ENCODE results near the gene NUBPL.
A peak's percentile ranks its signal among the peaks of the same experiment; 100 is the strongest.

NUBPL gene

GRCh38 chr14:31561155-31561846 lies at the start of gene NUBPL:
Gene NUBPL, plus strand, starts transcription at chr14:31561404. Its CDS starts 36 bp downstream, at chr14:31561440.
- DNase-seq (ENCODE audit: low read depth in 1 of 2, low spot score in 1 of 2) = peak; percentile 94 to 97

- no peak for DNase-seq (ENCODE audit: low read depth in 1 of 2, low spot score in 1 of 2)
Measured at GRCh38 chr14:31527087-31527486, 34.1 kb upstream of the NUBPL start.

- no peak for DNase-seq (ENCODE audit: low read depth in 1 of 2, low spot score in 1 of 2)
Measured at GRCh38 chr14:31527546-31527945, 33.7 kb upstream of the NUBPL start.

- DNase-seq (ENCODE audit: low read depth in 1 of 2, low spot score in 1 of 2) = no peak
Measured at GRCh38 chr14:31529053-31529452, 32.2 kb upstream of the NUBPL start.

GRCh38 chr14:31530136-31530535 lies 31.1 kb upstream of the NUBPL start:
- DNase-seq (ENCODE audit: low read depth in 1 of 2, low spot score in 1 of 2) = no peak

- DNase-seq (ENCODE audit: low read depth in 1 of 2, low spot score in 1 of 2) = no peak
Measured at GRCh38 chr14:31536201-31536960, 24.8 kb upstream of the NUBPL start.

- no peak for DNase-seq (ENCODE audit: low read depth in 1 of 2, low spot score in 1 of 2)
Measured at GRCh38 chr14:31541702-31542101, 19.5 kb upstream of the NUBPL start.

GRCh38 chr14:31543969-31544799 lies 17.0 kb upstream of the NUBPL start:
- DNase-seq (ENCODE audit: low read depth in 1 of 2, low spot score in 1 of 2) = no peak

GRCh38 chr14:31544816-31545215 lies 16.4 kb upstream of the NUBPL start:
- no peak for DNase-seq (ENCODE audit: low read depth in 1 of 2, low spot score in 1 of 2)

- no peak for DNase-seq (ENCODE audit: low read depth in 1 of 2, low spot score in 1 of 2)
Measured at GRCh38 chr14:31545328-31545727, 15.9 kb upstream of the NUBPL start.

- DNase-seq (ENCODE audit: low read depth in 1 of 2, low spot score in 1 of 2) = no peak
Measured at GRCh38 chr14:31549817-31550216, 11.4 kb upstream of the NUBPL start.

- DNase-seq (ENCODE audit: low read depth in 1 of 2, low spot score in 1 of 2) = no peak
Measured at GRCh38 chr14:31550589-31550988, 10.6 kb upstream of the NUBPL start.

GRCh38 chr14:31556191-31556590 lies 5.0 kb upstream of the NUBPL start:
- DNase-seq (ENCODE audit: low read depth in 1 of 2, low spot score in 1 of 2) = no peak

- no peak for DNase-seq (ENCODE audit: low read depth in 1 of 2, low spot score in 1 of 2)
Measured at GRCh38 chr14:31559939-31560338, 1.3 kb upstream of the NUBPL start.

- DNase-seq (ENCODE audit: low read depth in 1 of 2, low spot score in 1 of 2) = no peak
Measured at GRCh38 chr14:31560759-31561154, 447 bp upstream of the NUBPL start.

GRCh38 chr14:31564194-31564593 lies 3.0 kb downstream of the NUBPL start:
- no peak for DNase-seq (ENCODE audit: low read depth in 1 of 2, low spot score in 1 of 2)

- no peak for DNase-seq (ENCODE audit: low read depth in 1 of 2, low spot score in 1 of 2)
Measured at GRCh38 chr14:31566456-31566855, 5.3 kb downstream of the NUBPL start.

GRCh38 chr14:31567655-31568054 lies 6.5 kb downstream of the NUBPL start:
- DNase-seq (ENCODE audit: low read depth in 1 of 2, low spot score in 1 of 2) = no peak

- no peak for DNase-seq (ENCODE audit: low read depth in 1 of 2, low spot score in 1 of 2)
Measured at GRCh38 chr14:31568161-31568560, 7.0 kb downstream of the NUBPL start.

GRCh38 chr14:31568671-31569070 lies 7.5 kb downstream of the NUBPL start:
- no peak for DNase-seq (ENCODE audit: low read depth in 1 of 2, low spot score in 1 of 2)

- no peak for DNase-seq (ENCODE audit: low read depth in 1 of 2, low spot score in 1 of 2)
Measured at GRCh38 chr14:31572955-31573354, 11.8 kb downstream of the NUBPL start.

GRCh38 chr14:31576949-31577348 lies 15.7 kb downstream of the NUBPL start:
- DNase-seq (ENCODE audit: low read depth in 1 of 2, low spot score in 1 of 2) = no peak

Data from activated T-helper 1 cell treated with anti-CD3 and anti-CD28 coated beads, Interleukin-2, amount 50 U/mL, for 16 hours (primary cell).